GM23338 (cell line): Measurements from ENCODE around the gene LMX1B. TPM values are rescaled to one million over a fixed set of nuclear protein-coding genes. Genes with fewer than 3 reads are reported as not detected.

ENCODE experiments used
- ATAC-seq: fragments of 200-7000 bp; cut with Tn5 transposase; 3 replicates; pipeline ENCODE4 v1.9.1; 2020
- DNase-seq: peaks from one replicate; pipeline ENCODE4 v3.0.0-alpha.2; 2015; ENCODE audit warnings: low spot score
- H2AFZ ChIP-seq: fragments of 200-600 bp; sonication (generic); 2 replicates; pipeline ENCODE4 v1.8.0; 2016; ENCODE audit warnings: antibody characterized with exemption, mild to moderate bottlenecking, moderate library complexity
- H3F3A ChIP-seq: fragments of 200-600 bp; sonication (generic); replicated peaks from 2 replicates; pipeline ENCODE4 v1.8.0; 2017; ENCODE audit warnings: antibody characterized with exemption, mixed run types, low read depth
- H3K27ac ChIP-seq: fragments of 200-600 bp; sonication (generic); 2 replicates; pipeline ENCODE4 v1.6.1; 2016; ENCODE audit warnings: low read depth
- H3K27me3 ChIP-seq: fragments of 200-600 bp; sonication (generic); 2 replicates; pipeline ENCODE4 v1.8.0; 2016; ENCODE audit warnings: mild to moderate bottlenecking, mixed run types, moderate library complexity; ENCODE audit not compliant: insufficient read depth
- H3K36me3 ChIP-seq: fragments of 200-600 bp; sonication (generic); 2 replicates; pipeline ENCODE4 v1.8.0; 2016; ENCODE audit warnings: mild to moderate bottlenecking; ENCODE audit not compliant: insufficient read depth
- H3K4me1 ChIP-seq: fragments of 200-600 bp; sonication (generic); 2 replicates; pipeline ENCODE4 v1.8.0; 2016; ENCODE audit warnings: mild to moderate bottlenecking, moderate library complexity; ENCODE audit not compliant: insufficient read depth
- H3K4me2 ChIP-seq: fragments of 200-600 bp; sonication (generic); 2 replicates; pipeline ENCODE4 v1.7.1; 2017; ENCODE audit warnings: mixed run types
- H3K4me3 ChIP-seq: fragments of 200-600 bp; sonication (generic); 2 replicates; pipeline ENCODE4 v1.6.1; 2016; ENCODE audit warnings: mixed run types
- H3K79me2 ChIP-seq: fragments of 200-600 bp; sonication (generic); replicated peaks from 2 replicates; pipeline ENCODE4 v1.8.0; 2017; ENCODE audit warnings: mild to moderate bottlenecking; ENCODE audit not compliant: insufficient read depth
- H3K9me2 ChIP-seq: fragments of 200-600 bp; sonication (generic); 2 replicates; pipeline ENCODE4 v1.8.0; 2017; ENCODE audit not compliant: insufficient read depth
- H4K20me1 ChIP-seq: fragments of 200-600 bp; sonication (generic); replicated peaks from 2 replicates; pipeline ENCODE4 v1.8.0; 2017; ENCODE audit warnings: mild to moderate bottlenecking; ENCODE audit not compliant: insufficient read depth
- H3K27ac Mint-ChIP-seq: 2 replicates; pipeline ENCODE4 v1.8.0; 2020; ENCODE audit warnings: inconsistent platforms, mild to moderate bottlenecking, moderate library complexity, mixed read lengths
- H3K27me3 Mint-ChIP-seq: 3 replicates; pipeline ENCODE4 v1.8.0; 2022; ENCODE audit warnings: low read depth, mild to moderate bottlenecking, moderate library complexity, mixed read lengths, inconsistent platforms; ENCODE audit not compliant: insufficient read depth, poor library complexity
- H3K36me3 Mint-ChIP-seq: 3 replicates; pipeline ENCODE4 v1.8.0; 2021; ENCODE audit warnings: low read depth, mild to moderate bottlenecking, inconsistent platforms, moderate library complexity, mixed read lengths
- H3K4me1 Mint-ChIP-seq: 3 replicates; pipeline ENCODE4 v1.8.0; 2020; ENCODE audit warnings: mild to moderate bottlenecking, inconsistent platforms, mixed read lengths
- H3K4me3 Mint-ChIP-seq: 3 replicates; pipeline ENCODE4 v1.8.0; 2021; ENCODE audit warnings: moderate library complexity, mild to moderate bottlenecking, inconsistent platforms, mixed read lengths
- H3K9me3 Mint-ChIP-seq: 3 replicates; pipeline ENCODE4 v1.8.0; 2020; ENCODE audit warnings: moderate library complexity, mild to moderate bottlenecking, inconsistent platforms, mixed read lengths
- CREB1 ChIP-seq: fragments of 250-450 bp; sonication (Bioruptor Pico); IDR thresholded peaks from 2 replicates; pipeline ENCODE4 v1.5.0; 2020; ENCODE audit warnings: low read depth, mild to moderate bottlenecking, moderate library complexity
- EZH2 ChIP-seq: fragments of 200-600 bp; sonication (generic); IDR thresholded peaks from one replicate; pipeline ENCODE4 v1.8.0; 2017; ENCODE audit warnings: antibody characterized with exemption, mild to moderate bottlenecking, low read depth; ENCODE audit not compliant: unreplicated experiment
- EZH2phosphoT487 ChIP-seq: fragments of 200-600 bp; sonication (generic); IDR thresholded peaks from one replicate; pipeline ENCODE4 v1.8.1; 2018; ENCODE audit warnings: antibody characterized with exemption; ENCODE audit not compliant: unreplicated experiment
- JUNB ChIP-seq: IDR thresholded peaks from one replicate; pipeline ENCODE4 v1.6.1; 2016; ENCODE audit warnings: antibody characterized with exemption; ENCODE audit not compliant: unreplicated experiment
- NANOG ChIP-seq: IDR thresholded peaks from 2 replicates; pipeline ENCODE4 v1.6.1; 2016; ENCODE audit warnings: antibody characterized with exemption, borderline replicate concordance
- STAT1 ChIP-seq: IDR thresholded peaks from one replicate; pipeline ENCODE4 v1.6.1; 2016; ENCODE audit warnings: antibody characterized with exemption; ENCODE audit not compliant: unreplicated experiment
- ZNF331 ChIP-seq: fragments of 250-450 bp; sonication (Bioruptor Pico); IDR thresholded peaks from 2 replicates; pipeline ENCODE4 v1.5.0; 2020; ENCODE audit warnings: low read depth, mild to moderate bottlenecking, moderate library complexity
- polyA plus RNA-seq: library from polyadenylated mRNA; unstranded; fragments of >200 nt; fragmentation: Nextera tagmentation; extraction: Ambion mirVana; gene quantifications from 2 replicates; pipeline ENCODE4 v1.2.1, GENCODE V29; 2016
- total RNA-seq: library from RNA; depleted of rRNA; stranded (reverse); fragments of >200 nt; shearing (Covaris generic); gene quantifications from 2 replicates; pipeline ENCODE4 v1.2.3, GENCODE V29; 2014
- TF ChIP-seq, protein P1 (sequence below): IDR thresholded peaks from 2 replicates; pipeline ENCODE4 v1.6.1; 2016; ENCODE audit warnings: antibody characterized with exemption
- TF ChIP-seq, protein P2 (sequence below): IDR thresholded peaks from one replicate; pipeline ENCODE4 v1.6.1; 2018; ENCODE audit warnings: antibody characterized with exemption; ENCODE audit not compliant: unreplicated experiment
- TF ChIP-seq, protein P3 (sequence below), 2 experiments: fragments of 200-600 bp in 1 of 2; sonication (generic) in 1 of 2; conservative IDR thresholded peaks; 2 replicates each; pipeline versions ENCODE4 v1.5.1 to v1.6.1; 2016 to 2017; ENCODE audit warnings: antibody characterized with exemption in 2 of 2, low read depth in 2 of 2, mild to moderate bottlenecking in 2 of 2, moderate library complexity in 1 of 2

Gene LMX1B
- total and polyA plus RNA-seq, 2 experiments from 2014 or later = 0.08 to 0.21 TPM

DNA sequence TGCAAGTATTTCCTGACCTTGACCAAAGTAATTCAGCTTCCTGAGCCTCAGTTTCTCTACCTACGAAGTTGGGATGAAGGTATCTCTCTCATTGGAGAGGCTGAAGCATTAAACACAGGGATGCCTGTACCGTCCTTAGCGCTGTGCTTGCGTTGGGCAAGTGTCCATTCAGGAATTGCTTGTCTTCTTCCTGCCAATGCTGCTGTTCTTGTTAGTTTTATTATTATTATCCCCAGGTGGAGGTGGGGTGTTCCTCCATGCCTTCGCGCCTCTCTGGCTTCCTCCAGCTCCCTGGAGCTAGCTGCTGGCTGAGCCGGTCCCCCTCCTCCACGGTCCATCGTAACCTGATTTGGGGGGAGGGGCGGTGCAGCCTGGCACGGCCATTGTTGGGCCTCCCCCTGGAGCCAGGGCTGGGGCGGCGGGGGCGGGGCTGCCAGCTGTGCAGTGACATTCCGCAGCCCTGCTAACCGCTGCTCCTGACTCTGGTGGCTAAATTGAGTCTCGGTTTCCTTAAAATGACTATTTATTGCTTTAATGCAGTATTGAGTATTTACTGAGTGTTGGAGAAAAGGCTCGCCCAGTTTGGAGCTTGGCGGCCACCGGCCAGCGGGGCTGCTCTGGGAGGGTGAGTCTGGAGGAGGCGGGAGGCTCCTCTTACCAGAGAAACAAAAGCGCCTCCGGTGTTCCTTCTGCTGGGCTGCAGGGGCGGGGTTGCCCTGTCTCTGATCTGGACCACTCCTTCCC, 51.3 kb downstream of the LMX1B start:
- H3K79me2 ChIP-seq = no peaks in the 10 kb centered on the region

DNA sequence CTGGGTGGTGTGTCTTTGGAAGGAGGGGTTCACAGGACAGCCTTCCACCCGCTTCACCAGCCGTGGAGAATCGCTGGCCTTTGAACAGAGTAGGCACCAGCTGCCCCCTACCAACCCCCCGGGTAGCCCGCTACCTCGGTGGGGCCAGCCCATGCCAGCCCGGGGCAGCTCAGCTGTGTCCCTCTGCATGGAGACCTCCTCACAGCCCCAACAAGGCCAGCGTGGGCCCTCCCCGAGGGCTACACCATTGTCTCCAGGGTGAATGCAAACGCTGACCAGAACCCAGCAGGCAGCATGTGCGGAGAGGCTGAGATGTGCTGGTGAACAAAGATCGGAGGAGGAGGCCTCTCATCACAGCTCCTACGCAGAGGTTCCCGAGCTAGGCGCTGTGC, 51.9 kb downstream of the LMX1B start:
- Histone ChIP-seq H3K4me3 (peak overlapping the region; percentile 53), H3K4me1 (peaks cover 47% of the 10 kb centered on the region), H3K79me2 (no peaks in the 10 kb centered on the region), H4K20me1 (no peaks in the 10 kb centered on the region), H3F3A (peaks cover 17% of the 10 kb centered on the region), H3K4me2 (peak overlapping the region; percentile 89), H3K27ac (no peak overlapping the region), H2AFZ (peak overlapping the region; percentile 92), H3K27me3 (peaks cover 14% of the 10 kb centered on the region; the same call in 1 of the 2 replicates), H3K9me2 (no peaks in the 10 kb centered on the region), H3K36me3 (no peaks in the 10 kb centered on the region)
- peaks cover 36% of the 10 kb centered on the region for H3K4me1 Mint-ChIP-seq
- peak; percentile 16 for ATAC-seq
- H3K4me3 Mint-ChIP-seq = no peak overlapping the region; the same call in 2 of the 3 replicates
- H3K9me3 Mint-ChIP-seq = no peaks in the 10 kb centered on the region
- peak; percentile 36 for DNase-seq
- no peak overlapping the region for H3K27ac Mint-ChIP-seq
- H3K36me3 Mint-ChIP-seq = no peaks in the 10 kb centered on the region
- TF ChIP-seq, protein P1, sequence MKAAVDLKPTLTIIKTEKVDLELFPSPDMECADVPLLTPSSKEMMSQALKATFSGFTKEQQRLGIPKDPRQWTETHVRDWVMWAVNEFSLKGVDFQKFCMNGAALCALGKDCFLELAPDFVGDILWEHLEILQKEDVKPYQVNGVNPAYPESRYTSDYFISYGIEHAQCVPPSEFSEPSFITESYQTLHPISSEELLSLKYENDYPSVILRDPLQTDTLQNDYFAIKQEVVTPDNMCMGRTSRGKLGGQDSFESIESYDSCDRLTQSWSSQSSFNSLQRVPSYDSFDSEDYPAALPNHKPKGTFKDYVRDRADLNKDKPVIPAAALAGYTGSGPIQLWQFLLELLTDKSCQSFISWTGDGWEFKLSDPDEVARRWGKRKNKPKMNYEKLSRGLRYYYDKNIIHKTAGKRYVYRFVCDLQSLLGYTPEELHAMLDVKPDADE = no peak
- TF ChIP-seq STAT1 (no peak), EZH2phosphoT487 (no peak), ZNF331 (CRISPR knock-in tag) (no peak), EZH2 (no peak), NANOG (no peak), JUNB (no peak)
- TF ChIP-seq, protein P2, sequence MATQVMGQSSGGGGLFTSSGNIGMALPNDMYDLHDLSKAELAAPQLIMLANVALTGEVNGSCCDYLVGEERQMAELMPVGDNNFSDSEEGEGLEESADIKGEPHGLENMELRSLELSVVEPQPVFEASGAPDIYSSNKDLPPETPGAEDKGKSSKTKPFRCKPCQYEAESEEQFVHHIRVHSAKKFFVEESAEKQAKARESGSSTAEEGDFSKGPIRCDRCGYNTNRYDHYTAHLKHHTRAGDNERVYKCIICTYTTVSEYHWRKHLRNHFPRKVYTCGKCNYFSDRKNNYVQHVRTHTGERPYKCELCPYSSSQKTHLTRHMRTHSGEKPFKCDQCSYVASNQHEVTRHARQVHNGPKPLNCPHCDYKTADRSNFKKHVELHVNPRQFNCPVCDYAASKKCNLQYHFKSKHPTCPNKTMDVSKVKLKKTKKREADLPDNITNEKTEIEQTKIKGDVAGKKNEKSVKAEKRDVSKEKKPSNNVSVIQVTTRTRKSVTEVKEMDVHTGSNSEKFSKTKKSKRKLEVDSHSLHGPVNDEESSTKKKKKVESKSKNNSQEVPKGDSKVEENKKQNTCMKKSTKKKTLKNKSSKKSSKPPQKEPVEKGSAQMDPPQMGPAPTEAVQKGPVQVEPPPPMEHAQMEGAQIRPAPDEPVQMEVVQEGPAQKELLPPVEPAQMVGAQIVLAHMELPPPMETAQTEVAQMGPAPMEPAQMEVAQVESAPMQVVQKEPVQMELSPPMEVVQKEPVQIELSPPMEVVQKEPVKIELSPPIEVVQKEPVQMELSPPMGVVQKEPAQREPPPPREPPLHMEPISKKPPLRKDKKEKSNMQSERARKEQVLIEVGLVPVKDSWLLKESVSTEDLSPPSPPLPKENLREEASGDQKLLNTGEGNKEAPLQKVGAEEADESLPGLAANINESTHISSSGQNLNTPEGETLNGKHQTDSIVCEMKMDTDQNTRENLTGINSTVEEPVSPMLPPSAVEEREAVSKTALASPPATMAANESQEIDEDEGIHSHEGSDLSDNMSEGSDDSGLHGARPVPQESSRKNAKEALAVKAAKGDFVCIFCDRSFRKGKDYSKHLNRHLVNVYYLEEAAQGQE = no peak
- TF ChIP-seq, protein P3, sequence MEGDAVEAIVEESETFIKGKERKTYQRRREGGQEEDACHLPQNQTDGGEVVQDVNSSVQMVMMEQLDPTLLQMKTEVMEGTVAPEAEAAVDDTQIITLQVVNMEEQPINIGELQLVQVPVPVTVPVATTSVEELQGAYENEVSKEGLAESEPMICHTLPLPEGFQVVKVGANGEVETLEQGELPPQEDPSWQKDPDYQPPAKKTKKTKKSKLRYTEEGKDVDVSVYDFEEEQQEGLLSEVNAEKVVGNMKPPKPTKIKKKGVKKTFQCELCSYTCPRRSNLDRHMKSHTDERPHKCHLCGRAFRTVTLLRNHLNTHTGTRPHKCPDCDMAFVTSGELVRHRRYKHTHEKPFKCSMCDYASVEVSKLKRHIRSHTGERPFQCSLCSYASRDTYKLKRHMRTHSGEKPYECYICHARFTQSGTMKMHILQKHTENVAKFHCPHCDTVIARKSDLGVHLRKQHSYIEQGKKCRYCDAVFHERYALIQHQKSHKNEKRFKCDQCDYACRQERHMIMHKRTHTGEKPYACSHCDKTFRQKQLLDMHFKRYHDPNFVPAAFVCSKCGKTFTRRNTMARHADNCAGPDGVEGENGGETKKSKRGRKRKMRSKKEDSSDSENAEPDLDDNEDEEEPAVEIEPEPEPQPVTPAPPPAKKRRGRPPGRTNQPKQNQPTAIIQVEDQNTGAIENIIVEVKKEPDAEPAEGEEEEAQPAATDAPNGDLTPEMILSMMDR (conservative IDR thresholded peaks at IDR 0.05; ENCODE audit: low read depth in 2 of 2) = no peak
- H3K27me3 Mint-ChIP-seq = peaks cover 23% of the 10 kb centered on the region

More for the DNA sequence above, 51.3 kb downstream of the LMX1B start:
- peaks cover 25% of the 10 kb centered on the region for H3K27me3 Mint-ChIP-seq
- H3K9me3 Mint-ChIP-seq = no peaks in the 10 kb centered on the region
- no peaks in the 10 kb centered on the region for H4K20me1 ChIP-seq
- peaks cover 36% of the 10 kb centered on the region for H3K4me1 Mint-ChIP-seq
- H2AFZ ChIP-seq = peak overlapping the region; percentile 92
- H3K4me1 ChIP-seq = peaks cover 46% of the 10 kb centered on the region
- no peaks in the 10 kb centered on the region for H3K36me3 Mint-ChIP-seq
- no peak overlapping the region; the same call in 1 of the 2 replicates for H3K27ac Mint-ChIP-seq
- H3K27ac ChIP-seq = no peak overlapping the region
- H3K9me2 ChIP-seq = no peaks in the 10 kb centered on the region
- H3K4me3 Mint-ChIP-seq = peak overlapping the region; percentile 69
- H3K4me2 ChIP-seq = peak overlapping the region; percentile 89
- DNase-seq (peak; percentile 90), ATAC-seq (peak; percentile 49)
- H3K4me3 ChIP-seq = peak overlapping the region; percentile 53
- H3K36me3 ChIP-seq = no peaks in the 10 kb centered on the region
- H3K27me3 ChIP-seq = peaks cover 14% of the 10 kb centered on the region; the same call in 1 of the 2 replicates
- peaks cover 17% of the 10 kb centered on the region for H3F3A ChIP-seq
- TF ChIP-seq CREB1 (CRISPR knock-in tag) = peak; percentile 21; the same call in 1 of the 2 replicates
- TF ChIP-seq, protein P1 = no peak
